GM19467 (cell line): Measurements from ENCODE around the gene ZNF362.

Experiments used
- ATAC-seq: cut with Tn5 transposase; IDR thresholded peaks from one replicate; pipeline ENCODE4 v1.9.1; 2021; ENCODE audit warnings: mild to moderate bottlenecking, moderate library complexity; ENCODE audit not compliant: unreplicated experiment

The ZNF362 gene

DNA sequence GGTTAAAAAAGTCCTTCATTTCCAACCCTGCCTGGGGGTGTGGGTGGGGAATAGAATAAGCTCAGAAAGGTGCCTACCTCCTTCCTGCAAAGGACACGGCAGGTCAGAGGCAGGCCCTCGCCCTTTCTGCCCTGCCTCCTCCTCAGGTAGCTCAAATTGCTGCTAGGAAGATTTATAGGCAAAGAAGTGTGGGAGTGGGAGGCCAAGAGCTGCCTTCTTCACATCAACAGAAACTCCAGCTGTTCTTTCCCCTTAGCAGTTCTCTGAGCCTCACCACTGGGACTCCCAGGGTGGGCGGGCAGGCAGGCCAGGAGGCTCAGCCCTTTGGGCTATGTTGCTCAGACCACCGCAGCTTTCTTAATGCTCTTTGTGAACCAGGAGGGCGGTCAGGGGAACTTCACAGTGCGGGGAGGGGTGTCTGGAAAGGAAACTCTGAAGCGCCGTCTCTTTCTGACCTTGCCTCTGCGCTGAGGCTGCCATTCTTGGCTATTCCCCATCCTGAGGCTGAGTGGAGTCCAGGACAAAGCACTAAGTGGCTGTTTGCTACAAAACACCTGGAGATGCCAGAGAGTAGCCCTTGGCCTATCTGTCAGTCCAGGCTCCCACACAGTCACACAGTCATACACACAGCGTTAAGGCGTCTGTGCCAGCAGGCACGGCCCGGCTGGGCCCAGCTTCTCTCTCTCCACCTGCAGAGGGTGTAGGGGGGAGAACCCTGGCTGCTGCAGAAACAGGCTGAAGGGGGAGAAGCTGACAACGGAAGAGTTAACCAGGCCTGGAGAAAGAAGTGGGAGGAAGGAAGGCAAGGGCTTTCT, 67.6 kb downstream of the ZNF362 start:
- ATAC-seq, result no peak

DNA sequence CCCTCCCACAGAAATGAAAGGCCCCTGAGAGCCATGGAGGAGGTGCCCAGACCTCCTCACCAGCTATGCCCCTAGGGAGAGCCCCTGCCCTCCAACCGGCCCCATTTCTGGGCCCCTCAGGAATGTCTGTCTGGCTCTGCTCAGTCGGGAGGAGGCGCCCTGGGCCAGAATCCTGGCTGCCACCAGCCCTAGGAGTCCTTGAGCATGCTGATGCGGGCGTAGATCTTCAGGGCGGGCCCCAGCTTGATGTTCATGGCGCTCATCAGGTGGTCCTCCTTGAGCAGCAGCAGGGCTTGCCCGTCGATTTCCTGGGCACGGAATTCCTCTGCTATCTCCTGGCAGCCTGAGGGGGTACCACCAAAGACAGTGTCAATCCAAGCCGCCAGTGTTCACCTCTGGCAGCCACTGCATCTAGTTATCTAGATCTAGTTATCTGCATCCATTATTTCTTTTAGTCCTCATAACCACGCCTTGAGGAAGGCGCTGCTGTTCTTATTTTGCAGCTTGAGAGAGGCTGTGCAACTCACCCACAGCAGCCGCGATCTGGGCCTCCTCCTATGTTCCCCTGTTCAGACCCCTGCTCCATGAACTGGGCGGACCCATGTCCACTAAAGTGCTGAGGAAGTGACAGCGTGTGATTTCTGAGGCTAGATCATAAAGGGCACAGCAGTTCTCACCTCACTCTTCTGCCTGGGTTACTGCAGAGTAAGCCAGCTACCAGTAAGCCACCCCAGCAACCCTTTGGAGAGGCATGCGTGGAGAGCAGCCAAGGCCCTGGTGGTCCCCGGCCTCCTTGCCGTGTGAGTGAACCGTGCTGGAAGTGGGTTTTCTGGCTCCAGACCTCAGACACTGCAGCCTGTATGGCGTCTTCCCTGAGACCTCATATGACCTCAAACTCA, 68.6 kb downstream of the ZNF362 start:
- no peak for ATAC-seq

DNA sequence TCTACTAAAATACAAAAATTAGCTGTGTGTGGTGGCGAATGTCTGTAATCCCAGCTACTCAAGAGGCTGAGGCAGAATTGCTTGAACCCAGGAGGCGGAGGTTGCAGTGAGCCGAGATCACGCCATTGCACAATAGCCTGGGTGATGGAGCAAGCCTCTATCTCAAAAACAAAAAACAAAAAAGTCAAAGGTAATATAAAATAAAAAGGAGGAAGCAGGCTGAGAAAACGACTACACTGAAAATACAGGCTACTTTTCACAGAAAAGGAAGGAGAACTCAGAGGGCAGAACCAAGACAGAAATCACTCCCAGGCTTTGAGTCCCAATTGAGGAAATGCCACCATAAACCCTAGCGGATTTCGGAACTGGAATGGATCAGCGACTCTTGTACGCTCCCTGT, 70.5 kb downstream of the ZNF362 start:
- ATAC-seq, result no peak

DNA sequence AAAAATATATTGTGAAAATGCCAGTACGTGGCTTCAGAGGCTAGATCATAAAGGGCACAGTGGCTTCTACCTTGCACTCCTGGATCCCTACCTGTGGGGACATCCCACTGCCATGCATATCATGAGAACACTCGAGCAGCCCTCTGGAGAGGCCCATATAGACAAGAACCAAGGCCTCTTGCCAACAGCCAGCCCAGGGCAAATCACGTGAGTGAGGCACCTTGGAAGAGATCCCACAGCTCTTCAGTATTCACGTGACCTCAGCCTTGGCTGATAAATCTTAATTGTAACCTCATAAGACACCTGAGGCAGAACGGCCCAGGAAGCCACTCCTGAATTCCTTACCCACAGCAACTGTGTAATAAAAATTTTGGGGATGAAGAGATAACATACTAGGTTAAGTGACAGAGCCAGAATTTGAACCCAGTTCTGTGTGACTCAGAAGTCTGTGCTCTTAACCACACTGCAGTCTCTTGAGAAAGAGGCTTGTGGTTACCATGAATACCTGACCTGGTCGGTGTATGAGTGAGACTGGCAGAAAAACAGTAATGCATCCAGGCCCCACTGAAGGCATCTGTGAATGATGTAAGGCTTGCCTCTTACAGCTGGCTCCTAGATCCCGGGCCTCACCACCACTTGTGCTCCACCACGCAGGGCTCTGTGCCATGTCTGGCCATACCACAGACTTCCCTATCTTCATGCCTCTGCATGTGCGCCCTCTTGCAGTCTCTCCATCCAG, 71.5 kb downstream of the ZNF362 start:
- no peak for ATAC-seq

DNA sequence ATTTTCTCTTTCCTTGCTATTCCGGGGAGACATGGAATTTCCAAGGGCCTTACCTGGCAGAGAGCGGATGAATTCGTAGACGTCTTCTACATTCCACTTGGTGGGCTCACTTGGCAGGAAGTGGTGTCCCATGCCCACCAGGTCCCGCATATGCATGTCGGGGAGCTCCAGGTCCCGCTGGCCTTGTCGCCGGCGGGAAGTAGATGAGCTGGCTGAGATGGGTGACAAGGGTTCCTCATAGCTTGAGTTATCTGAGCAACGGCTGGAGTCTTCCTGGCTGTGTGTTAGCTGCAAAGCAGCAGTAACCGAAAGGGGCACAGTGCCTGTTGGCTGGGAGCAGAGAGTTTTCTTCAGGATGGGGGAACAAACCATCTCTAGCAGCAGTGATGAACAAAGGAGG, 72.5 kb downstream of the ZNF362 start:
- ATAC-seq, result no peak

DNA sequence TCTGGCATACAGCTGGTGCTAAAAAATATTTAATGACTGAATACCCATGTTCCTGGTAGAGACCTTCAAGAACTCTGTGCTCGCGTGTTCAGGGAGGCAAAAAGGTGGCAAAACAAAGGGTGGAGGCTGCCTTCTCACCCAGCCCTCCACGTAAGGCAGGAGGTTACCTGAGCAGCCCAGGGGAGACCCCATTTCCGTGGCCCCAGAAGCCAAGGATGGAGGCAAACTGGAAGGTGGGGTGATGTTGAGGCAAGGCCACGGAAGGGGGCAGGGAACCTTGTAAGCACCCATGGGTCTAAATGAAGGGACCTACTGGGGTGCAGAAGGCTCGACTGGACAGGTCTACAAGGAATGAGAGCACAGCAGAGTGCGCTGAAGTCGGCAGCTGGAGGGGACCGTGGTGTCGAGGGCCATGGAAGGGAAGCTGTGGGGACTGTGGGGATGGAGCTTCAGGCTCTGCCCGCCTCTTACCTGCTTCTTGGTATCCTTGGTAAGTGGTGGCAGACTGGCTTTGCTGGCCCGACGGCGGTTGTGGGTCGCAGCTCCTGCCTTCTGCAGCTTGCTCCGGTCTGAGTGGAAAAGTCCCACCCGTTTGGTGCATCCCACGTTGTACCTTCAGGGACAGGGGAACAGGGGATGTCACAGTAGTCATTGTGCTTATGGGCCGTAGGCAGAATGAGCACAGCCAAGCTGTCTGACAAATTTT, 73.5 kb downstream of the ZNF362 start:
- ATAC-seq, result no peak

DNA sequence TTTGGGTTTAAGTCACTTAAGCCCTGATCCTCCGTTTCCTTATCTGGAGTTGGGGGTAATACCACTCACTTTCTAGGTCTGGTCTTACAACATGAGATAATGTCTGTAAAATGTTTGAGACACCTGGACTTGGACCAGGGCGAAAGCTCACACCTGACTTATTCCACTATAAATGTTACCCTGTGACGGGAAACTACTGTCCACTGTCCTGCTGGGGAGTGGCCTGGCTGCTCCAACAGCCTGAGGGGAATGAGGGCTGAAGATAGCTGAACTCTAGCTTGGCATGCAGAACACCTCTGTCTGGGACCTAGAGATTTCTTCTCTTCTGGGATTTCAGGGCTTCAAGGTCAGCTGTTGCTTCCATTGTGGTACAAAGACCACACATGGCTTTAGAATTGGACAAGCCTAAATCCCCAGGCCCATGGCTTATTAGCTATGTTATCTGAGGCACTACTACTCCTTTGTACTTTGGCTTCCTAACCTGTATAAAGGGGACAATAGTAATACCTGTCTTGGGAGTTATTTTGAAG, 74.1 kb downstream of the ZNF362 start:
- ATAC-seq, result no peak

DNA sequence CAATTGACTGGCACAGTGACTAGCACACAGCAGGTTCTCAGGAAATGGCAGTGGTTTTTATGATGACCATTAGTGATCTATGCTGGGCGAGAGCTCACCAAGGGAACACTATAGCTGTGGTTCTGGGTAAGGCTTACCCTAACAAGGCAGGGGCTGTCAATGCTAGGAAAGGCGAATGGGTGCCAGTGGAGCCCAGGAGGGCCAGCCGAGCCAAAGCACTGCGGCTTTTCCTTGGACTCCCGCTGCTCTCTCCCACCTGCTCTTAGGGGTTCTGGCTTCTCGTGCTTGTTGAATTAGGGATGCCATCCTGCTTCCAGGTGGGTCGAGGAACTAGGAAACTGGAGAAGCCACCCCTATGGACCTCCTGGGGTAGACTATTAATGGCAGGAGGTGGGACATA, 74.6 kb downstream of the ZNF362 start:
- ATAC-seq, result no peak

DNA sequence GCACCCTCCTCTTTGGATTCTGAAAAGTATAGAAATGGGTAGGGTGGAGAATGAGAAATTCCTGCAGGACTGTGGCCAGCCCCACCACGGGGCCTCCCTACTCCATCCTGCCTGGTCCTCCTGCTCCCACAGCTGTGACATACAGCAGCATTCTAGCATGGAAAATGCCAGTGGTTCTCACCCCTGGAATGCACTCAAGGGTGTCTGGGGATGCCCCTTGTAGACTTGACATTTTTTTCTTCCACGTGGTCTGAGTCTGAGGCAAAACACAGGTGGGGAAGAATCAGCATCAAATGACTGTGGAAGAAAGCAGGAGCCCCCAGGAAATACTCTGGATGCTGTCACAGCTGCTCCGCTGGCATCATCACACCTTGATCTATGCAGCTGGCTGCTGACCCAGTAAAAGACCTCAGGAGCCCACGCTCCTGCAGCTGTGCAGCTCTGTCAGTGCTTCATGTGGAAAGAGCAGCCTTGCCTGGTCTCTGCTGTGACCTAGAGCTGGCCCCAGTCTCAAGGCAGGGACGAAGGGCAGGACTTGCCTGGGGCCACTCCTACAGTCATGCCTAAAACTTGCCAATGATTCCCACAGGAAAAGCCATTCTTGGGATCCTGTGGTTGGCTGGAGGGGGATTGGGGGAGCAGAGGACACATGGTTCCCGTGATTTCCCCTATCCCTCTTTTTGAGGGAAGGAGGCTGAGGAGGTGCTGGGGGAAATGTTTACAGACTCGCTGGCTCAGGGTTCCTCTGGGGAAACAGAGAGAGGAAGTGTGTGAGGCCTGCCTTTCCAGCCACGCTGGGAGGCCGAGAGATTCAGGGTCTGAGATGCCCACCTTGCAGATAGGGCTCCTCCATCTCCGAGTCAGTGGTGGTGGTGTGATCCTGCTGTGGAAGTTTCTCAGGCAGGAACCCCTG, 75.4 kb downstream of the ZNF362 start:
- ATAC-seq, result no peak

DNA sequence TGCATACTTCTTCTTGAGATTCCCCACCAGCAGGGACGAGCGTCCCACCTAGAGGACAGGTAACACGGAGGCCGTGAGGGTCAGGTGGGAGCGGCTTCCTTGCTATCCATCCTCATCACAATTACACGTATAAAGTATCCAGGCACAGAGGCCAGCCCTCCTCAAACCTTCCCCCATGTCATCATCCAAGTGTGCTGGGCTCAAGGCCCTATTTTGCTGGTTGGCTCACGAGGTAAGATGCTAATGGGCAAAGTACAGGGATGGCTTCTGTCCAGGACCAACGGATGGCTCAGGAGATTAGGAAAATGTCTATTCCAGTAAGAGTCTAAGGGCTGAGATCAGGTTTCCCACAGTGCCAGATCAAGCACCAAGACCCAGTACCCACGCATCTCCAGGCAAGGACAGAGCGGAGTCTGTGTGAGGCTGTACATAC, 76.1 kb downstream of the ZNF362 start:
- ATAC-seq, result no peak

DNA sequence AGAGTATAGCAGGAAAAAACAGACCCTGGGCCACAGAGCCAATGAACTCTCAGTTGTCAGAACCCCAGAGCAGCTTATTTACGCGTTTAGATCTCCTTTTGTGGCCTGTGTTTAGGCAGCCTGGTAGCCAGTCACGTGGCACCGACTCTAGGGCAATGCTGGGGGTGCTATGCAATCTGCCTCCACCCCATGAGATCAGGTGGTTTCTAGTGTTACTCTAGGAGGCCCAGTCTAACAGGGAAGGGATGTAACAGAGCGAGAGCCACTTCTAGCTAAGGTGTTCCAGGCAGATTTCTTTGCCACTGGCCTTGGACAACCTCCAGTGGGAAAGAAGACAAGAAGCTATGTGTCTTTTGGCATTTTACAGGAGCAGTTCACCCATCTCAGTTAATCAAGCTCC, 76.6 kb downstream of the ZNF362 start:
- ATAC-seq, result no peak

DNA sequence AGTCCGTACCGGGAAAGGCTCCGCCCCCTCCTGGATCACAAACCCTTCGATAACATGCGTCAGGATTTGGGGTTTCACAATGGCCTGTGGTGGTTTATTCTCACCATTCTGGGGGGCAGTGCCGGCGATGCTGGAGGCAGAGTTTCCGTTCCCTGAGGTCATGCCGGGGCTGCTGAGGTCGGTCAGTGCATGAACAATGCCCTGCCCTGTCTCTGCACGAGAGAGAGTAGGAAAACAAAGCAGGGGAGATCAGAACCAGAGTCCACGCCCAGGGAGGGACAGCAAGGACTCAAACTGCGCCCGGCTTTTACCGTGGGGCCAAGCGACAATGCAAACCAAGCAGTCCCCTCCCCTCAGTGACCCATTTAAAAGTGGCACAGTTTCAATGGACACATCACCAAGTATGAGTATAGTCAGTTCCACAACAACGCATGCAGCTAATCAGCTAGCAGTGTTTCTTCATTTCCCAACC, 77.8 kb downstream of the ZNF362 start:
- ATAC-seq, result no peak

DNA sequence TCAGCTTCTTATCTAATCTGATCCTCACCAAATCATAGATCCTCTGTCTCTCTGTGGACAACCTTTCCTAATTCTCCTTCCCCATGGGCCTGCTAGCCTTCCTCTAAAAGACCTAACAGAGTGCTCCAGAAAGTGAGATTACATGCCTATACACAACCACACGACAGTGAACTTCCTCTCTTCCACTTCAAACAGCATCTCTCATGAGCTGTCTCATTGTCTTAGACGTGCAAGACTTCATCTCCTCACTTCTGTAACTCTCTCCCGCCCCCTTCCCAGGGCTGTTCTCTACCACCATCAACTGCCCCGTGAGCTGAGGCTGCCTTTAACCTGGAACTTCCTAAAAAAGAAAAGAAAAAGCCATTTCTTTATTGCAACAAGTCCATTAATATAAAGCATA, 78.7 kb downstream of the ZNF362 start:
- ATAC-seq, result no peak

DNA sequence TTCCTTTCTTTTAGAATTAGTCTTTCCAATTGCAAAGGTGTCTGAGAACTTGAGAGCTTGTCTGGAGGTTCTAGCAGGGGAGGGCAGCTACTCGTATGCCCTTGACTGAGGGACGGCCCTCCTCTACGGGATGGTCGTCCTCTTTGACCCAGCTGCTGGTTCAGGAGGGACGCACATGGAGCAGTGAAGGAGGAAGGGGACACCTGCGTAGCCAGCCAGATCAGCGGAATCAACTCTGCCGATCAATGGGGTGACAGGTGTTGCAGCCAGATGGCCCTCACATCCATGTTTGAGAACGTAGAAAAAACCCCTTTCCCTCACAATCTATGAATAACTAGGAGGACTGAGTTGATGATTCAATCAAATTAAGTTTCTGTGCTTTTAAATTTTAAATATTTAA, 80.3 kb downstream of the ZNF362 start:
- no peak for ATAC-seq

DNA sequence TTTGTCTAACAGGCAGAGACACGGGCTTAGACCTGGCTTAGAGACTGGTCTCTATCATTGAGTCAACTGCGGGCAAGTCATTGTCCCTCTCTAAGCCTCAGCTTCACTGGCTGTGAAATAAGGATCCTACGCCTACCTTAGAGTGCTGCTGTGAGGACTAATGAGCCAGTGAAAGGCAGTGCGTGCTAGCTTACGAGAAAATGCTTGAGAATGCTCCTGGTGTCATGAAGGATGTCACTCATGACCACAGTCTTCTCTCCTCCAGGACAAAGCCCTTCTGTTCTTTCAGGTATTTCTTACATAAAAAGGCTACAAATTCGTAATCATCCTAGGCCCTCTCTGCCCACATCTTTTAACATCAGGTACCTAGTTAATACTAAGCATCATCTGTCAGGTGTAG, 81.1 kb downstream of the ZNF362 start:
- ATAC-seq, result no peak

DNA sequence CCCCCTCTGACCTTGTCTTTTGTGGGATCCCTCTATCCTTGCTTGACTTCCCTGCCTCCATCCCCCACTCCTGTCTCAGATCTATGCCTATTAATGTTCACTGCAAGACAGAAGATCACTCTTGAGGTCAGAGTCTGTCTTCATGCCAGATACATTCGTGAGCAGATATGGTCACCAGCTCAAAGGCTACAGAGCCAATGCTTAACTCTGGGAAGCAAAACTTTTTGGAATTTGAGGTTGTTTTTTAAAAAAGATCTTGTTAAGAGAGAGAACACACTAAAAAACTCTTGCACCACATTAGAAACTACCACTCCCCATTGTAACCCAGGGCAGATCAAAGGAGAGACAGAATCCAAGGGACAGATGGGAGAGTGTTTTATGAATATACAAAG, 81.8 kb downstream of the ZNF362 start:
- no peak for ATAC-seq

DNA sequence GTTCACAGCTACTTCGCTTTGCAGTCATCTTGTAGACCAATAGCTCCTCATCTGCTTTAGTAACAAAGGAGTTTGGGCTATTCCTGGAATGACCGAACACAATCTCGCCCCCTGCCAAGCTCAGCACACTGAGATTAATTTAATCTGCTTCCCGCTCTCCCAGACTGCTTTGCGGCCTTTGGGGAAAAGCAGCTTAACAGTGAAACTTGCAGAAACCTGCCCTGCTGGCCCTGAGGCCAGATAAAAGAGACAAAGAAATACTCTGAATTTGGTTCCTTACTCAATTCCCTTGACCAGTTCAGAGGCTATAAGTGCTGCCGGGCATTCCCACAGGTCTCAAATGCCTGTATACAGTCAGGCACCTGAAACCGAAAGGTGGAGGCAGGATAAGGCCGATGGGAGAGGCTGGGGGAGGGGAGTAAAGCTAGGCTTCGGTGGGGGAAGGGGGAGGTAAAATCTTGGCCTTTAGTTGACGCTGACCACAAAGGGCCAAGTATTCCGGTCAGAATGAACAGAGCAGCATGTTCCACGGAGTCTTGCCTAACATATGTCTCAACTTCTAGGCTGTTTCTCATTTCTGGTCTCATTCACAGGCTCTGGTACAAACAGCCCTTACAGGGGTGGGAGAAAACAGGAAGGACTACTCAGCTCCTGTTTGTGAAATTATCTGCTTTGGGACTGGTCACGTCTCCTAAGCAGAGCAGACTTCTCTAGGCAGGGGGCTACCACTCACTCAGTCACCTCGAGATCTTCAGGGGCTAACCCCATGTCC, 82.3 kb downstream of the ZNF362 start:
- no peak for ATAC-seq

DNA sequence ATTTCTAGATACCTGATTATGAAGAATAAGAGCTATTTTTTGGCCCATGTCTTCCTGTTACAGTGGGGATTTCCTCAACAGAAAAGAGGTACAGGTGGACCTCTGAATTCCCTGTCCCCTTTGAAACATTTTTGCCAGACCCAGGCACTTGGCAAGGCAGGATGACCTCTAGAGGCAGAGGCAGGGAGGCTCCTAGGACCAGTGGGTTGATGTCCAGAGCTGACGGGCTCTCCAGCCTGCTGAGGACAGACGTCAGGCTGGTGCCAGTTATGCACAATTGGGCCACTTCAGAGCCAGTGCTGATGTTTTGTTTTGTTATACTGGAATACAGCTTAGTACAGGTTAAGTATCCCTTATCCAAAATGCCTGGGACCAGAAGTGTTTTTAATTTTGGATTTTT, 83.1 kb downstream of the ZNF362 start:
- no peak for ATAC-seq

DNA sequence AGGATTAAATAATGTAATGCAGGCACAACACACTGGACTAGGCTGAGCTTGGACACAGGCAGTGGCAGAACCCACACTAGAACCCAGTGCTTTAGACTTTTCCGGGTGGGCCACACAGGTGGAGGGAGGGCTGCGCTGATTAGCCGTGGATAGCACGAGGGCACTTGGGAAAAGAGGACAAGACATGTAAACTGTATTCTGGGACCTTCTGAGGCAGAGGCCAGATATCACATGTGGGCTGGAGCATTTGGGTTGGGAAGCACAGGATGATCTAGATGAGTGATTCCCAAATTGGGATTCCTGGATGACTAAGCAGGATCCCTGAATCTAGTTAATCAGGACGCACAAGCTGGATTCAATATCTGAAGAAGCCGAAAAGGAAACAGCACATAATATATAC, 84.9 kb downstream of the ZNF362 start:
- no peak for ATAC-seq
